ENCODE results near the gene ATF2.

- TF ChIP-seq CTCF (IDR thresholded peaks at IDR 0.05; ENCODE audit: low read depth, low read length), result no peak
- TF ChIP-seq POLR2A (IDR thresholded peaks at IDR 0.05; ENCODE audit: extremely low read depth, insufficient read length), result no peak
Measured at GRCh38 chr2:175057078-175057685, 110.8 kb downstream of the ATF2 start.

Measured in NB4 (cell line).